H1 (cell line): Measurements from ENCODE around the gene MARCHF9. TPM values are rescaled to one million over a fixed set of nuclear protein-coding genes. Genes with fewer than 3 reads are reported as not detected.

Experiments
- CTCF ChIA-PET: fragments of 300-600 bp; sonication (Branson Sonifier 250); formaldehyde crosslinking; loops from one replicate; lab custom pipeline; 2021; ENCODE audit not compliant: partially characterized antibody; lab: Charles Lee
- POLR2A ChIA-PET: fragments of 300-600 bp; sonication (Branson Sonifier 250); formaldehyde crosslinking; loops from one replicate; lab custom pipeline; 2021; ENCODE audit warnings: inconsistent platforms; ENCODE audit not compliant: partially characterized antibody; lab: Charles Lee
- DNase-seq, 2 experiments: peaks; one replicate each; pipeline versions ENCODE4 v3.0.0 to v3.0.0-alpha.2; 2010 to 2022; ENCODE audit warnings: low spot score in 2 of 2, low read depth in 1 of 2, mixed read lengths in 1 of 2
- FAIRE-seq: peaks from 2 replicates; lab custom pipeline; 2011; peaks lifted over from hg19 to GRCh38; lab: Jason Lieb, UNC
- H2AFZ ChIP-seq: 2 replicates; pipeline ENCODE4 v1.8.1; 2012; ENCODE audit warnings: low read length, inconsistent platforms
- H2AK5ac ChIP-seq: 2 replicates; pipeline ENCODE4 v1.6.1; 2013; ENCODE audit warnings: low read depth, low read length
- H2BK120ac ChIP-seq: replicated peaks from 2 replicates; pipeline ENCODE3; 2013; ENCODE audit warnings: low read depth, low read length, inconsistent platforms
- H2BK12ac ChIP-seq: 2 replicates; pipeline ENCODE4 v1.6.1; 2013; ENCODE audit warnings: low read depth, low read length
- H2BK15ac ChIP-seq: 2 replicates; pipeline ENCODE4 v1.6.1; 2013; ENCODE audit warnings: low read length
- H2BK20ac ChIP-seq: 2 replicates; pipeline ENCODE4 v1.6.1; 2013; ENCODE audit warnings: low read length
- H2BK5ac ChIP-seq: 2 replicates; pipeline ENCODE4 v1.6.1; 2013; ENCODE audit warnings: low read depth, low read length
- H3K14ac ChIP-seq: 2 replicates; pipeline ENCODE4 v1.6.1; 2013; ENCODE audit warnings: inconsistent platforms; ENCODE audit not compliant: insufficient read length
- H3K18ac ChIP-seq: 2 replicates; pipeline ENCODE4 v1.6.1; 2013; ENCODE audit warnings: low read length; ENCODE audit errors: extremely low read depth
- H3K23ac ChIP-seq: 2 replicates; pipeline ENCODE4 v1.6.1; 2013; ENCODE audit warnings: inconsistent platforms; ENCODE audit not compliant: insufficient read length
- H3K23me2 ChIP-seq: 2 replicates; pipeline ENCODE4 v1.6.1; 2013; ENCODE audit warnings: low read depth, low read length
- H3K27ac ChIP-seq: 2 replicates; pipeline ENCODE4 v1.6.1; 2011; ENCODE audit warnings: low read depth, low read length, inconsistent platforms
- H3K27me3 ChIP-seq, 4 experiments: replicated peaks in 1 of 4; 1 replicate in 1 of 4; 2 replicates in 3 of 4; pipeline versions ENCODE4 v1.6.1 to v1.8.1; 2011 to 2013; ENCODE audit warnings: low read length in 3 of 4, mild to moderate bottlenecking in 3 of 4, inconsistent platforms in 2 of 4, mixed read lengths in 2 of 4, moderate library complexity in 1 of 4; ENCODE audit not compliant: control insufficient read depth in 3 of 4, insufficient read depth in 3 of 4; ENCODE audit errors: extremely low read depth in 1 of 4
- H3K36me3 ChIP-seq, 4 experiments: 2 replicates each; pipeline versions ENCODE4 v1.6.1 to v1.8.1; 2011 to 2013; ENCODE audit warnings: mild to moderate bottlenecking in 4 of 4, low read length in 3 of 4, moderate library complexity in 2 of 4, control low read depth in 1 of 4, inconsistent platforms in 1 of 4; ENCODE audit not compliant: insufficient read depth in 4 of 4, control insufficient read depth in 2 of 4
- H3K4ac ChIP-seq: replicated peaks from 2 replicates; pipeline ENCODE3; 2013; ENCODE audit warnings: low read length, low read depth, mixed read lengths, inconsistent platforms; ENCODE audit not compliant: insufficient read length
- H3K4me1 ChIP-seq, 4 experiments: replicated peaks in 1 of 4; 1 replicate in 1 of 4; 2 replicates in 3 of 4; pipeline versions ENCODE4 v1.6.1 to v1.8.1; 2011 to 2013; ENCODE audit warnings: low read length in 3 of 4, inconsistent platforms in 2 of 4, mixed read lengths in 1 of 4; ENCODE audit not compliant: insufficient read depth in 4 of 4, control insufficient read depth in 3 of 4
- H3K4me2 ChIP-seq, 2 experiments: 2 replicates each; pipeline versions ENCODE4 v1.6.1 to v1.8.1; 2011 to 2013; ENCODE audit warnings: low read depth in 2 of 2, low read length in 2 of 2, control low read depth in 1 of 2, inconsistent platforms in 1 of 2, mild to moderate bottlenecking in 1 of 2; ENCODE audit not compliant: insufficient read depth in 1 of 2
- H3K4me3 ChIP-seq, 4 experiments: fragments of 200-600, 300-600 bp in 1 of 4; sonication (generic), shearing (Covaris generic), sonication (Bioruptor Twin) in 1 of 4; 2 replicates each; pipeline versions ENCODE4 v1.5.1 to v1.8.1; 2011 to 2016; ENCODE audit warnings: low read length in 4 of 4, low read depth in 3 of 4, control low read depth in 2 of 4, inconsistent platforms in 2 of 4, mild to moderate bottlenecking in 2 of 4, mixed read lengths in 1 of 4, moderate library complexity in 1 of 4; ENCODE audit not compliant: insufficient read depth in 2 of 4; ENCODE audit errors: extremely low read depth in 1 of 4
- H3K56ac ChIP-seq: replicated peaks from 2 replicates; pipeline ENCODE3; 2013; ENCODE audit warnings: low read depth, mild to moderate bottlenecking, mixed read lengths, low read length, inconsistent platforms; ENCODE audit not compliant: insufficient read length
- H3K79me1 ChIP-seq: 2 replicates; pipeline ENCODE4 v1.6.1; 2013; ENCODE audit warnings: low read depth, low read length, control low read depth
- H3K79me2 ChIP-seq, 2 experiments: 2 replicates each; pipeline versions ENCODE4 v1.6.1 to v1.8.1; 2012 to 2013; ENCODE audit warnings: low read length in 2 of 2, mild to moderate bottlenecking in 2 of 2, inconsistent platforms in 1 of 2; ENCODE audit not compliant: insufficient read depth in 2 of 2, control insufficient read depth in 1 of 2
- H3K9ac ChIP-seq, 4 experiments: replicated peaks in 1 of 4; 1 replicate in 1 of 4; 2 replicates in 3 of 4; pipeline versions ENCODE4 v1.6.1 to v1.8.1; 2011 to 2013; ENCODE audit warnings: low read depth in 3 of 4, low read length in 3 of 4, control low read depth in 2 of 4, mild to moderate bottlenecking in 2 of 4, moderate library complexity in 2 of 4, inconsistent platforms in 1 of 4; ENCODE audit errors: extremely low read depth in 1 of 4
- H3K9me3 ChIP-seq, 2 experiments: 2 replicates each; pipeline versions ENCODE4 v1.6.1 to v1.8.1; 2012 to 2013; ENCODE audit warnings: mild to moderate bottlenecking in 2 of 2, moderate library complexity in 2 of 2, control low read depth in 1 of 2, inconsistent platforms in 1 of 2, low read depth in 1 of 2, low read length in 1 of 2, mixed read lengths in 1 of 2; ENCODE audit not compliant: insufficient read depth in 2 of 2
- H4K20me1 ChIP-seq, 2 experiments: replicated peaks in 1 of 2; 2 replicates each; pipeline versions ENCODE3 to v1.8.1; 2011 to 2013; ENCODE audit warnings: inconsistent platforms in 2 of 2, low read length in 2 of 2, mild to moderate bottlenecking in 1 of 2; ENCODE audit not compliant: insufficient read depth in 2 of 2, control insufficient read depth in 1 of 2
- H4K5ac ChIP-seq: 2 replicates; pipeline ENCODE4 v1.6.1; 2013; ENCODE audit warnings: low read length, low read depth, mixed read lengths, inconsistent platforms; ENCODE audit not compliant: insufficient read length
- H4K8ac ChIP-seq: 2 replicates; pipeline ENCODE4 v1.8.0; 2013; ENCODE audit warnings: mild to moderate bottlenecking, moderate library complexity, low read length, inconsistent platforms; ENCODE audit not compliant: insufficient read depth; ENCODE audit errors: extremely low read depth
- H4K91ac ChIP-seq: replicated peaks from 2 replicates; pipeline ENCODE3; 2013; ENCODE audit warnings: low read length, mixed read lengths, inconsistent platforms; ENCODE audit not compliant: insufficient read length
- CBX5 ChIP-seq: fragments of 300-800, 300-1000 bp; sonication (generic); IDR thresholded peaks from 2 replicates; pipeline ENCODE4 v1.7.1; 2016; ENCODE audit warnings: antibody characterized with exemption, low read length, low read depth
- GTF2F1 ChIP-seq: IDR thresholded peaks from 2 replicates; pipeline ENCODE4 v1.6.1; 2012; ENCODE audit warnings: low read depth, low read length, improper control_type of control experiment, borderline replicate concordance
- HDAC2 ChIP-seq, 2 experiments: fragments of 300-600 bp in 1 of 2; sonication (generic) in 1 of 2; IDR thresholded peaks; 2 replicates each; pipeline ENCODE4 v1.6.1; 2011 to 2012; ENCODE audit warnings: low read depth in 2 of 2, low read length in 2 of 2, mild to moderate bottlenecking in 2 of 2, moderate library complexity in 2 of 2, borderline replicate concordance in 1 of 2, inconsistent platforms in 1 of 2
- JUN ChIP-seq: IDR thresholded peaks from 2 replicates; pipeline ENCODE4 v1.6.1; 2011; ENCODE audit warnings: low read depth, mild to moderate bottlenecking, improper control_type of control experiment, low read length
- NRF1 ChIP-seq: IDR thresholded peaks from 2 replicates; pipeline ENCODE4 v1.6.1; 2011; ENCODE audit warnings: mild to moderate bottlenecking, low read depth, low read length, improper control_type of control experiment
- SIN3A ChIP-seq, 2 experiments: IDR thresholded peaks in 1 of 2; conservative IDR thresholded peaks in 1 of 2; 2 replicates each; pipeline ENCODE4 v1.6.1; 2011 to 2012; ENCODE audit warnings: low read length in 2 of 2, improper control_type of control experiment in 1 of 2, low read depth in 1 of 2, mild to moderate bottlenecking in 1 of 2
- SIRT6 ChIP-seq: IDR thresholded peaks from one replicate; pipeline ENCODE4 v1.7.1; 2012; ENCODE audit warnings: low read length, inconsistent platforms
- SRF ChIP-seq: IDR thresholded peaks from 2 replicates; pipeline ENCODE4 v1.6.1; 2011; ENCODE audit warnings: mild to moderate bottlenecking, low read depth, low read length, moderate library complexity
- SUZ12 ChIP-seq: fragments of 200-600 bp; sonication (generic); IDR thresholded peaks from 2 replicates; pipeline ENCODE4 v1.6.1; 2012; ENCODE audit warnings: mild to moderate bottlenecking, inconsistent platforms, low read length, moderate library complexity, mixed read lengths
- TCF12 ChIP-seq: IDR thresholded peaks from 2 replicates; pipeline ENCODE4 v1.6.1; 2011; ENCODE audit warnings: low read depth, mild to moderate bottlenecking, low read length
- YY1 ChIP-seq: IDR thresholded peaks from 2 replicates; pipeline ENCODE4 v1.6.1; 2011; ENCODE audit warnings: low read depth, mild to moderate bottlenecking, low read length
- WGBS, 2 experiments: shearing (Covaris generic) in 1 of 2; methylation state at CpG; one replicate each; pipeline versions ENCODE4 v1.1.6 to v1.1.7; 2013 to 2015; ENCODE audit warnings: low lambda C conversion rate in 2 of 2, mixed read lengths in 2 of 2, inconsistent platforms in 1 of 2, low coverage in 1 of 2, missing lambda C conversion rate in 1 of 2; ENCODE audit not compliant: insufficient replicate concordance in 2 of 2, insufficient coverage in 1 of 2, insufficient read length in 1 of 2; ENCODE audit errors: extremely low coverage in 1 of 2, missing lambda C conversion rate in 1 of 2; 5-methylcytosine and 5-hydroxymethylcytosine counted together
- polyA plus RNA-seq, 7 experiments: library from polyadenylated mRNA; depleted of rRNA in 3 of 7; stranded (reverse) in 5 of 7; unstranded in 2 of 7; fragments of >200 nt in 5 of 7; fragments of 200-250 nt in 2 of 7; gene quantifications; 1 replicate in 5 of 7; 2 replicates in 1 of 7; 4 replicates in 1 of 7; pipeline versions ENCODE4 v1.2.1 to v1.2.3, GENCODE V29; 2011 to 2013; ENCODE audit warnings: missing spikeins in 2 of 7, mixed read lengths in 2 of 7
- total RNA-seq: library from RNA; stranded (reverse); fragmentation: NEBNext Ultra II Directional; extraction: Animal tissue kit (Norgen Biotek cat#: 25700); gene quantifications from 2 replicates; pipeline ENCODE4 v1.2.1, GENCODE V29; 2021

MARCHF9 gene
- total and polyA plus RNA-seq, 2 of the 8 experiments (the other 6 are each of a cell fraction or from before 2014, with no cell fraction given) = 6.4 to 7.8 TPM

GRCh38 chr12:57800965-57801364, 46.1 kb downstream of the MARCHF9 start:
- no peak overlapping the region for H3K4me3 ChIP-seq
- no peak for DNase-seq
- H3K14ac ChIP-seq = no peak overlapping the region
- no peaks in the 10 kb centered on the region; the same call in 1 of the 2 replicates for H3K79me1 ChIP-seq
- TF ChIP-seq SIN3A (conservative IDR thresholded peaks at IDR 0.05 in 1 of 2, IDR thresholded peaks at IDR 0.05 in 1 of 2; ENCODE audit: low read depth in 1 of 2, low read length in 2 of 2) = no peak
- TF ChIP-seq NRF1 = no peak
- no peak for TF ChIP-seq SUZ12
- TF ChIP-seq CBX5 = no peak
- no peak for TF ChIP-seq YY1
- TF ChIP-seq JUN = no peak
- TF ChIP-seq HDAC2 (IDR thresholded peaks at IDR 0.05; ENCODE audit: borderline replicate concordance in 1 of 2, low read depth in 2 of 2, low read length in 2 of 2) = no peak
- TF ChIP-seq GTF2F1 = no peak
- no peak for TF ChIP-seq SRF
- no peak for TF ChIP-seq TCF12
- TF ChIP-seq SIRT6 = no peak
- H3K56ac ChIP-seq = no peak overlapping the region
- no peak overlapping the region for H2BK15ac ChIP-seq
- H3K9me3 ChIP-seq = no peaks in the 10 kb centered on the region
- H3K18ac ChIP-seq = no peak overlapping the region
- no peak overlapping the region for H3K27ac ChIP-seq
- H2AK5ac ChIP-seq = no peak overlapping the region
- H3K36me3 ChIP-seq = peaks cover 2 to 15% (median 8%) of the 10 kb centered on the region in 4 experiments; a peak in 6 of 8 replicates
- H3K27me3 ChIP-seq = no peaks in the 10 kb centered on the region
- H3K23me2 ChIP-seq = no peaks in the 10 kb centered on the region
- no peak overlapping the region for H3K9ac ChIP-seq
- 87% methylated on average over 3 of the region's 3 CpGs; no CpG with 5 or more reads in 1 of the 2 experiments for whole genome bisulfite sequencing, 2 experiments
- H2BK5ac ChIP-seq = no peak overlapping the region
- no peaks in the 10 kb centered on the region for H4K20me1 ChIP-seq
- H3K79me2 ChIP-seq = no peaks in the 10 kb centered on the region
- H4K5ac ChIP-seq = no peak overlapping the region
- no peak overlapping the region for H3K4ac ChIP-seq
- H3K4me2 ChIP-seq = no peak overlapping the region
- CTCF ChIA-PET = interaction anchor here (1.2 to 6.9 kb wide), 10 partner anchors 10 to 103 kb away, joined by 3 to 146 read pairs (median 12); partner anchors contain the start of genes AVIL and TSFM
- no peak overlapping the region for H2AFZ ChIP-seq
- H4K91ac ChIP-seq = no peak overlapping the region
- H2BK12ac ChIP-seq = no peak overlapping the region
- H4K8ac ChIP-seq = no peak overlapping the region
- FAIRE-seq = no peak
- no peak overlapping the region for H2BK20ac ChIP-seq
- no peak overlapping the region for H3K23ac ChIP-seq
- H3K4me1 ChIP-seq = peaks cover 0 to 2% (median under 1%) of the 10 kb centered on the region in 4 experiments; a peak in 1 of 7 replicates
- no peak overlapping the region for H2BK120ac ChIP-seq
- POLR2A ChIA-PET = interaction anchor here (0.9 to 8.0 kb wide), 3 partner anchors 11 to 29 kb away, joined by 3 to 71 read pairs (median 8); partner anchors contain the start of genes AVIL, EEF1AKMT3 and METTL1
